Mammary epithelial cell (primary cell): ENCODE data around the gene RXRA.

Experiments used
- EZH2 ChIP-seq: IDR thresholded peaks from 2 replicates; pipeline ENCODE4 v1.6.1; 2012; ENCODE audit warnings: low read length, inconsistent platforms, borderline replicate concordance
- TF ChIP-seq, protein P1 (sequence below), 2 donors: IDR thresholded peaks in 1 of 2; conservative IDR thresholded peaks in 1 of 2; 2 replicates each; pipeline ENCODE4 v1.5.1; 2011 to 2012; ENCODE audit warnings: inconsistent platforms in 2 of 2, low read length in 2 of 2, mild to moderate bottlenecking in 2 of 2, control low read depth in 1 of 2, low read depth in 1 of 2; ENCODE audit not compliant: insufficient read depth in 1 of 2; ENCODE audit errors: extremely low read depth in 1 of 2

DNA sequence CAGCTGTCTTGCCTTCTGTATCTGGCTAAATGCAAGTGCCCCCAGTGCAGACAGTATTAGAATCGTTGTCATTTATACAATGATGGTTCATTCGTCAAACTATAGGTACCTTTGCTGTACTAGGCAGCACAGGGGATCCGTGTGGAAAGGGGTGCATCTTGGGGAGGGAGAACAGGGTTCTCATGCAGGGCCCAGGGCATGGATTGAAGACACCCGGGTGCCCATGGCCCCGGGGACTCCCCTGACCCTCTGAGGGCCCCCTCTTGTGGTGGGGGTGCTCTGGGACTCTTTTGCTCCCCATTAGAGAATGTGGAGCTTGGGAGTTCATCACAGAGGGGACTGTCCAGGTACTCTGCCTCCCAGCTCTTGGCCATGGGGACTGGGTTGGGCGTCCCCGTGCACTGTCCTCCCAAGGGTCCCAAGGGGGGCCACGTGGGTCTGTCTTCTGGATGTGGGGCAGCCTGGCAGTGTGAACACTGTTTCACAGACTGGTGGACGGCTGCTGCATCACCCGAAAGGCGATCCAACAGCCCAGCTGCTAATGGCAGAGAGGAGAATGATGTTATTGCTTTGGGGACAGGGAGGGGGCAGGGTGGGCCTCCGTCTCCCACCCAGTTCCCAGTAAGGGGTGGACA is 36.9 kb upstream of the RXRA start:
- TF ChIP-seq, protein P1, sequence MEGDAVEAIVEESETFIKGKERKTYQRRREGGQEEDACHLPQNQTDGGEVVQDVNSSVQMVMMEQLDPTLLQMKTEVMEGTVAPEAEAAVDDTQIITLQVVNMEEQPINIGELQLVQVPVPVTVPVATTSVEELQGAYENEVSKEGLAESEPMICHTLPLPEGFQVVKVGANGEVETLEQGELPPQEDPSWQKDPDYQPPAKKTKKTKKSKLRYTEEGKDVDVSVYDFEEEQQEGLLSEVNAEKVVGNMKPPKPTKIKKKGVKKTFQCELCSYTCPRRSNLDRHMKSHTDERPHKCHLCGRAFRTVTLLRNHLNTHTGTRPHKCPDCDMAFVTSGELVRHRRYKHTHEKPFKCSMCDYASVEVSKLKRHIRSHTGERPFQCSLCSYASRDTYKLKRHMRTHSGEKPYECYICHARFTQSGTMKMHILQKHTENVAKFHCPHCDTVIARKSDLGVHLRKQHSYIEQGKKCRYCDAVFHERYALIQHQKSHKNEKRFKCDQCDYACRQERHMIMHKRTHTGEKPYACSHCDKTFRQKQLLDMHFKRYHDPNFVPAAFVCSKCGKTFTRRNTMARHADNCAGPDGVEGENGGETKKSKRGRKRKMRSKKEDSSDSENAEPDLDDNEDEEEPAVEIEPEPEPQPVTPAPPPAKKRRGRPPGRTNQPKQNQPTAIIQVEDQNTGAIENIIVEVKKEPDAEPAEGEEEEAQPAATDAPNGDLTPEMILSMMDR (conservative IDR thresholded peaks at IDR 0.05 in 1 of 2, IDR thresholded peaks at IDR 0.05 in 1 of 2; ENCODE audit: extremely low read depth in 1 of 2, insufficient read depth in 1 of 2, low read depth in 1 of 2, low read length in 2 of 2) = no peak
- TF ChIP-seq EZH2 = no peak
